Caco-2 (cell line): ENCODE data around the gene POLR1A. TPM values are rescaled to one million over a fixed set of nuclear protein-coding genes. Genes with fewer than 3 reads are reported as not detected.

Experiments
- BruUV-seq: library from RNA; stranded (reverse); fragments of 400-500 nt; replicated peaks from 2 replicates; lab custom pipeline; 2021; lab: Mats Ljungman, UMichigan
- CTCF ChIA-PET: fragments of 300-600 bp; sonication (Branson Sonifier 250); formaldehyde crosslinking; loops from one replicate; lab custom pipeline; 2022; ENCODE audit warnings: antibody characterized with exemption; lab: Charles Lee
- POLR2A ChIA-PET: fragments of 300-600 bp; sonication (Branson Sonifier 250); formaldehyde crosslinking; loops from one replicate; lab custom pipeline; 2022; ENCODE audit warnings: antibody characterized with exemption; lab: Charles Lee
- DNase-seq, 2 experiments: peaks; one replicate each; pipeline versions ENCODE4 v3.0.0 to v3.0.0-alpha.2; 2020 to 2022
- H3K27me3 ChIP-seq: replicated peaks from 2 replicates; pipeline ENCODE4 v1.6.0; 2011; ENCODE audit warnings: low read length; ENCODE audit not compliant: control insufficient read depth, insufficient read depth
- H3K36me3 ChIP-seq: 2 replicates; pipeline ENCODE4 v1.5.1; 2011; ENCODE audit warnings: low read length; ENCODE audit not compliant: control insufficient read depth, insufficient read depth
- H3K4me1 ChIP-seq: fragments of 250-450 bp; sonication (Bioruptor Pico); 2 replicates; pipeline ENCODE4 v1.5.1; 2020; ENCODE audit warnings: mild to moderate bottlenecking
- H3K4me3 ChIP-seq: 2 replicates; pipeline ENCODE4 v1.5.1; 2011; ENCODE audit warnings: low read depth, mild to moderate bottlenecking, control low read depth, low read length
- H3K9me3 ChIP-seq: fragments of 250-450 bp; sonication (Bioruptor Pico); 2 replicates; pipeline ENCODE4 v1.5.1; 2020; ENCODE audit warnings: mild to moderate bottlenecking, moderate library complexity
- H3K27ac Mint-ChIP-seq: one replicate; pipeline ENCODE4 v1.8.0; 2022; ENCODE audit warnings: mixed read lengths; ENCODE audit not compliant: unreplicated experiment
- H3K27me3 Mint-ChIP-seq: one replicate; pipeline ENCODE4 v1.8.0; 2022; ENCODE audit warnings: mixed read lengths; ENCODE audit not compliant: insufficient read depth, unreplicated experiment
- H3K36me3 Mint-ChIP-seq: one replicate; pipeline ENCODE4 v1.8.0; 2022; ENCODE audit warnings: mild to moderate bottlenecking, mixed read lengths; ENCODE audit not compliant: insufficient read depth, unreplicated experiment
- H3K4me1 Mint-ChIP-seq: one replicate; pipeline ENCODE4 v1.8.0; 2022; ENCODE audit warnings: low read depth, mixed read lengths; ENCODE audit not compliant: unreplicated experiment
- H3K4me3 Mint-ChIP-seq: one replicate; pipeline ENCODE4 v1.8.0; 2022; ENCODE audit warnings: mild to moderate bottlenecking, moderate library complexity, mixed read lengths; ENCODE audit not compliant: unreplicated experiment
- H3K9me3 Mint-ChIP-seq: one replicate; pipeline ENCODE4 v1.8.0; 2022; ENCODE audit warnings: mixed read lengths; ENCODE audit not compliant: unreplicated experiment
- intact Hi-C: fragments of 100-400 bp; cut with micrococcal nuclease; formaldehyde crosslinking; loops from one replicate; pipeline ENCODE4 v1.10.0; 2022; ENCODE audit not compliant: unreplicated experiment
- total RNA-seq: library from RNA; stranded (reverse); gene quantifications from 2 replicates; pipeline ENCODE4 v1.2.3, GENCODE V29; 2022
- TF ChIP-seq, protein P1 (sequence below), 2 experiments: fragments of 200-600 bp in 1 of 2; IDR thresholded peaks; 1 replicate in 1 of 2; 2 replicates in 1 of 2; pipeline versions ENCODE4 v1.5.1 to v1.8.0; 2011 to 2022; ENCODE audit warnings: antibody characterized with exemption in 1 of 2, control low read depth in 1 of 2, inconsistent platforms in 1 of 2, low read depth in 1 of 2, low read length in 1 of 2, mild to moderate bottlenecking in 1 of 2, moderate library complexity in 1 of 2; ENCODE audit not compliant: insufficient read depth in 1 of 2, severe bottlenecking in 1 of 2, unreplicated experiment in 1 of 2

Gene POLR1A
- total RNA-seq, 1 experiment from 2014 or later: 73.8 TPM

GRCh38 chr2:86066915-86067314 is 38.8 kb downstream of the POLR1A start:
- TF ChIP-seq, protein P1, sequence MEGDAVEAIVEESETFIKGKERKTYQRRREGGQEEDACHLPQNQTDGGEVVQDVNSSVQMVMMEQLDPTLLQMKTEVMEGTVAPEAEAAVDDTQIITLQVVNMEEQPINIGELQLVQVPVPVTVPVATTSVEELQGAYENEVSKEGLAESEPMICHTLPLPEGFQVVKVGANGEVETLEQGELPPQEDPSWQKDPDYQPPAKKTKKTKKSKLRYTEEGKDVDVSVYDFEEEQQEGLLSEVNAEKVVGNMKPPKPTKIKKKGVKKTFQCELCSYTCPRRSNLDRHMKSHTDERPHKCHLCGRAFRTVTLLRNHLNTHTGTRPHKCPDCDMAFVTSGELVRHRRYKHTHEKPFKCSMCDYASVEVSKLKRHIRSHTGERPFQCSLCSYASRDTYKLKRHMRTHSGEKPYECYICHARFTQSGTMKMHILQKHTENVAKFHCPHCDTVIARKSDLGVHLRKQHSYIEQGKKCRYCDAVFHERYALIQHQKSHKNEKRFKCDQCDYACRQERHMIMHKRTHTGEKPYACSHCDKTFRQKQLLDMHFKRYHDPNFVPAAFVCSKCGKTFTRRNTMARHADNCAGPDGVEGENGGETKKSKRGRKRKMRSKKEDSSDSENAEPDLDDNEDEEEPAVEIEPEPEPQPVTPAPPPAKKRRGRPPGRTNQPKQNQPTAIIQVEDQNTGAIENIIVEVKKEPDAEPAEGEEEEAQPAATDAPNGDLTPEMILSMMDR (IDR thresholded peaks at IDR 0.05; ENCODE audit: insufficient read depth in 1 of 2, low read depth in 1 of 2, low read length in 1 of 2, severe bottlenecking in 1 of 2, unreplicated experiment in 1 of 2): no peak
- Mint-ChIP-seq H3K4me1 (peaks cover 9% of the 10 kb centered on the region), H3K27me3 (no peaks in the 10 kb centered on the region), H3K9me3 (peaks cover 22% of the 10 kb centered on the region), H3K4me3 (no peak overlapping the region), H3K36me3 (peaks cover 95% of the 10 kb centered on the region), H3K27ac (no peak overlapping the region)
- Histone ChIP-seq H3K4me3 (no peak overlapping the region), H3K9me3 (no peaks in the 10 kb centered on the region), H3K27me3 (no peaks in the 10 kb centered on the region), H3K36me3 (peaks cover 7% of the 10 kb centered on the region), H3K4me1 (peaks cover 10% of the 10 kb centered on the region; the same call in 1 of the 2 replicates)
- CTCF ChIA-PET: no interaction called here
- intact Hi-C loops: no loop called here
- POLR2A ChIA-PET: no interaction called here
- DNase-seq: no peak
- BruUV-seq: no TSS peak

GRCh38 chr2:86066007-86066578 is 39.6 kb downstream of the POLR1A start:
- TF ChIP-seq, protein P1 (IDR thresholded peaks at IDR 0.05; ENCODE audit: insufficient read depth in 1 of 2, low read depth in 1 of 2, low read length in 1 of 2, severe bottlenecking in 1 of 2, unreplicated experiment in 1 of 2): no peak
- Histone ChIP-seq H3K9me3 (no peaks in the 10 kb centered on the region), H3K4me1 (peaks cover 10% of the 10 kb centered on the region; the same call in 1 of the 2 replicates), H3K4me3 (no peak overlapping the region), H3K36me3 (peaks cover 7% of the 10 kb centered on the region), H3K27me3 (no peaks in the 10 kb centered on the region)
- no peak for DNase-seq
- Mint-ChIP-seq H3K4me3 (no peak overlapping the region), H3K27ac (no peak overlapping the region), H3K9me3 (peaks cover 22% of the 10 kb centered on the region), H3K36me3 (peaks cover 95% of the 10 kb centered on the region), H3K4me1 (peaks cover 15% of the 10 kb centered on the region), H3K27me3 (no peaks in the 10 kb centered on the region)
- BruUV-seq: no TSS peak
- intact Hi-C loops: no loop called here
- ChIA-PET POLR2A (no interaction called here), CTCF (no interaction called here)

DNA sequence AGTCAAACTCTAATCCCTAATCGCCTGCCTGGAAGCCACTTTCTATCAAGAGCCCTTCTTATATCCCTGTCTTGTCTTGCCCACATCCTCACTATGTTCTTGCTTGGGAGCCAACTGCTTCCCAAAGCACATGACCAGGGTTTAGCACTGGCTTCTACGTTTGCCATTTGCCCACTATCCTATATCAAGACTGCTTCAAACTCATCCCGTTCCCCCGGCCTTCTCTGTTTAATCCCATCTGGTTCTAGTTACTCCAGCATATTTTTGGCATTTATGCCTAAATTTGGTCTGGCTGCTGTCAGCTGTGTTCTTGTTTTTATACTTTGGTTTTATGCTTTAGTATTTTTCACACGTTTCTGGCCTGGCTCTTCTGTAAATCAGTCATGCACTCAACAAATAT is 40.2 kb downstream of the POLR1A start:
- POLR2A ChIA-PET: no interaction called here
- H3K4me3 Mint-ChIP-seq: no peak overlapping the region
- DNase-seq: no peak

More for the DNA sequence above, 40.2 kb downstream of the POLR1A start:
- Mint-ChIP-seq H3K9me3 (peaks cover 22% of the 10 kb centered on the region), H3K36me3 (peaks cover 95% of the 10 kb centered on the region), H3K27ac (no peak overlapping the region), H3K27me3 (no peaks in the 10 kb centered on the region), H3K4me1 (peaks cover 15% of the 10 kb centered on the region)
- no peaks in the 10 kb centered on the region for H3K9me3 ChIP-seq
- BruUV-seq: no TSS peak
- no peaks in the 10 kb centered on the region for H3K27me3 ChIP-seq
- TF ChIP-seq, protein P1 (IDR thresholded peaks at IDR 0.05; ENCODE audit: insufficient read depth in 1 of 2, low read depth in 1 of 2, low read length in 1 of 2, severe bottlenecking in 1 of 2, unreplicated experiment in 1 of 2): no peak
- H3K36me3 ChIP-seq: peaks cover 7% of the 10 kb centered on the region
- intact Hi-C loops: no loop called here
- peaks cover 10% of the 10 kb centered on the region; the same call in 1 of the 2 replicates for H3K4me1 ChIP-seq
- H3K4me3 ChIP-seq: no peak overlapping the region
- CTCF ChIA-PET: no interaction called here
